Measurements from ENCODE around the gene TNFAIP2.

The TNFAIP2 gene

GRCh38 chr14:103099733-103100280, 23.5 kb upstream of the TNFAIP2 start:
- TF ChIP-seq GATA1 (IDR thresholded peaks at IDR 0.05; ENCODE audit: low read depth, low read length) (no peak), POLR2A (IDR thresholded peaks at IDR 0.05; ENCODE audit: low read length) (no peak)
- DNase-seq, result no peak

DNA sequence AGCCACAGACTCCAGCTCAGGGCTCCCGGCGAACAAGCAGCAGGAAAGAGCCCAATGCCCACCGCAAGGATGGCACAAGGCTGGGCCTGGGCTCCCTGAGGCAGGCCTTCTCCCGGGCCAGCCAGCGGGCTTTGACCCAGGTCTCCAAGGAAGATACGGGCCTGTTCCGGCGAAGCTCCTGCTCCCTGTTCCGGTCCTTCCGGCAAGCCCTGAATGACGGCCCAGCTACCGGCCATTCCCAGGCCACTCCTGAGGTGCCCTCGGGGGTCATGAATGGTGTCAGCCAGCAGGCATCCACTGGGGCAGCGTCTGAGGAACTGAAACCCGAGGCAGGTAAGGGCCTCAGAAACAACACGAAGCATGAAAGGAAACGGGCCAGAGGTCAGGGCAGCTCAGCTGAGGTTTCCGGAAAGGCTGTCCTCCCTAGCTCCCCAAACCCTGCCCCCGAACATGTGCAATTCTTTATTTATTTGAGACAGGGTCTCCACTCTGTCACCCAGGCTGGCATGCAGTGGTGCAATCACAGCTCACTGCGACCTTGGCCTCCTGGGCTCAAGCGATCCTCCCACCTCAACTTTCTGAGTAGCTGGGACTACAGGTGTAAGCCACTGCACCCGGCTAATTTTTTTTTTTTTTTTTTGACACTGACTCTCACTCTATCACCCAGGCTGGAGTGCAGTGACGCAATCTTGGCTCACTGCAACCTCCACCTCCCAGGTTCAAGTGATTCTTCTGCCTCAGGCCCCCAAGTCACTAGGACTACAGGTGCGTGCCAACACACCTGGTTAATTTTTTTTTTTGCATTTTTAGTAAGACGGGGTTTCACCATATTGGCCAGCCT, 22.8 kb upstream of the TNFAIP2 start:
- TF ChIP-seq POLR2A (IDR thresholded peaks at IDR 0.05; ENCODE audit: low read length) (no peak), GATA1 (IDR thresholded peaks at IDR 0.05; ENCODE audit: low read depth, low read length) (no peak)

DNA sequence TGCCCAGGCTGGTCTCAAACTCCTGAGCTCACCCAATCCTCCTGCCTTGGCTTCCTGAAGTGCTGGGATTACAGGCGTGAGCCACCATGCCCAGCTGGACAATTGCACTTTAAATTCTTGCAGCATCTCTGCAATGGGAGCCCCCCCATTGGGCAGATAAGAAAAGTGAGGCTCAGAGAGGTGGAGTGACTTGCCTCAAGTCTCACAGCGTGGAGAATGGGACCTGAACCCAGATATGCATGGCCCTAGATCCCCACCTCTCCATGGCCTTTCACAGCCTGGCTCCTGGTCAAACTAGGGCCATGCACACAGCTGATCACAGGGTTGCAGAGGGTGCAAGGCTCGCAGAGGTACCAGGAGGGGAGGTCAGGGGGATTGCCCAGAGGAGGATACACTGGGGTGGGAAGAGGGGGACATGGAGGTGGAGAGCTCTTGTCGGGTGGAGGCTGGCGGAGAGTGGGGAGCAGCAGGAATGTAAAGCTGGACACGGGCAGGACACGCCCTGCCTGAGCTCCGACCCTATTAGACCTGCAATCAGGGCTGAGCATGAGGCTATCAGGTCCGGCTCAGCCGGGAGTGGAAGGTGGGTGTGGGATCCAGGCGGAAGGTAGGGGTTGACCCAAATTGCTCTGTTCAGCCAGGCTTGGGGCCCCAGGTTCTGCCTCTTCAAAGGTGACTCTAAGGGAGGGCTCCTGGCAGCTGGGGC, 21.9 kb upstream of the TNFAIP2 start:
- no peak for TF ChIP-seq POLR2A (IDR thresholded peaks at IDR 0.05; ENCODE audit: low read length)
- no peak for TF ChIP-seq GATA1 (IDR thresholded peaks at IDR 0.05; ENCODE audit: low read depth, low read length)
- DNase-seq, result no peak

More for the DNA sequence above, 22.8 kb upstream of the TNFAIP2 start:
- no peak for DNase-seq

DNA sequence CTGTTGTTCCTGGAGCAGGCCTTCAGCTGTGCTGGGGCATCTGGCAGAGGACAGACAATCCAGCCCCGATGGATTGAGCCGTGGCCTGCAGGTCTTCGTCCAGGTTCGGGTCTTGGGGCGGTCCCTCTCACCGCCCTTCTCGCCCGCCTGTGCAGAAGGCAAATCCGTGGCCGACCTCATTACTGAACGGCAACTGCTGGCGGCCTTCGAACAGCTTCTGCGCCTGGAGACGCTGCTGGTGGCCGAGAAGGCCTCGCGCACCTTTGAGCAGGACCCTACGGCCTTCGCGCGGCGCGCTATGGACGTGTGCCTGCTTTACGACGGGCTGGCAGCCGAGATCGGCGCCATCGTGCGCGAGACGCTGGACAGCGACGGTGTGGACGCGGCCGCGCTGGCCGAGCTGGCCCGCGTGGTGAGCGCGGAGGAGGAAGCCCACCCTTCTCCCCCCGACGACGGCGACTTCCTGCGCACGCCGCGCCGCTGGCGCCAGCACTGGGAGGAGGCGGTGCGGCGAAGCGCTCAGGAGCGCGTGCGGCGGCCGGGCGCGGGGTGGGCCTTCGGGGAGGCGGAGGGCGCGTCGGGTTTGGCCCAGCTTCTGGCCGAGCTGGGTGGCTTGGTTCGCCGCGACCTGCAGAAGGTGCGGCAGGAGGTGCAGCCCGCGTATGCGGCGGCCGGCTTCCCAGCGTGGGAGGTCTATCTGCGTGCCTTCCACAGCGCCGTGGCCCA, 21.1 kb upstream of the TNFAIP2 start:
- no peak for TF ChIP-seq GATA1 (IDR thresholded peaks at IDR 0.05; ENCODE audit: low read depth, low read length)
- no peak for TF ChIP-seq POLR2A (IDR thresholded peaks at IDR 0.05; ENCODE audit: low read length)
- peak in 1 of 2 experiments; percentile 22 for DNase-seq

GRCh38 chr14:103102689-103103260, 20.5 kb upstream of the TNFAIP2 start:
- TF ChIP-seq GATA1 (IDR thresholded peaks at IDR 0.05; ENCODE audit: low read depth, low read length), result no peak
- TF ChIP-seq POLR2A (IDR thresholded peaks at IDR 0.05; ENCODE audit: low read length), result no peak
- no peak for DNase-seq

DNA sequence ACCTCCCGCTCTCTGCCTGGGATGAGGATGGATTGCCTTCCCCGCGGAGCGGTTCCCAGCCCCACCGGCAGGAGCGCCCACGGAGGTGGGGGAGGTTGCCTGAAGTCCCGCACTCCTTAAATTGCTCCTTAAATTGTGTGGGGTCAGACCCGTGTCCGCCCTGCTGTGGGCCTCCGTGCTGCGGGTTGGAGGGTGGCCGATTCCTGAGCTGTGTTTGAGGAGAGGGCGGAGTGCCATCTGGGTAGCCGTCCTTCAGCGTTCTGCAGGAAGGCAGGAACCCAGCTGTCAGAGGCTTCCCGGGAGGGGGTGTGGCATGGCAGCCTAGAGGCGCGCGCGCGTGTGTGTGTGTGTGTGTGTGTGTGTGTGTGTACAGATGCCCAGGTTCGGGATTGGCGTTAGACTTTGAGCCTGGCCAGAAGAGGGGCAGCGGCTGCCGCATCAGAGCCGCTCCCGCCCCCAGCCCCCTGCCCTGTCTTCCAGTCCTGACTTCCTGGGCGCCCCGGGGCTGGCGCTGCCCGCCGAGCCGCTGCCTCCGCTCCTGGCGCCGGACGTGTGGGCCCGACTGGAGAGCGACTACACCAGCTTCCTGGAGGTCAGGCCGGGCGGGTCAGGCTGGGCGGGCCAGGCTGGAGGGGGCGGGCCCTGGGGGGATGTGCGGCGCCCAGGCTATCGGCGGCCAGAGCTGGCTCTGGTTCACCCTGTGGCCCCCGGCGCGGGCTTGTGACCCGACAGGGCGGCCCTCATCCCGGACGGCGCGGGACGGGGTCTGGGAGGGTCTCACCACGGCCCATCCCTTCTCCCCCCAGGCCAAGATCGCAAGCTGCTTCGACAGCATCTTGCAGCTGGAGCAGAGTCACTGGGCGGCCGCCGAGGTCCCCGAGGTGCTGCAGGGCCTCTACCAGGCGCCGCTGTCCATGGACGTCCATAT, 19.5 kb upstream of the TNFAIP2 start:
- TF ChIP-seq GATA1 (IDR thresholded peaks at IDR 0.05; ENCODE audit: low read depth, low read length) (no peak), POLR2A (IDR thresholded peaks at IDR 0.05; ENCODE audit: low read length) (no peak)
- DNase-seq, result peak; percentile 24 to 25

DNA sequence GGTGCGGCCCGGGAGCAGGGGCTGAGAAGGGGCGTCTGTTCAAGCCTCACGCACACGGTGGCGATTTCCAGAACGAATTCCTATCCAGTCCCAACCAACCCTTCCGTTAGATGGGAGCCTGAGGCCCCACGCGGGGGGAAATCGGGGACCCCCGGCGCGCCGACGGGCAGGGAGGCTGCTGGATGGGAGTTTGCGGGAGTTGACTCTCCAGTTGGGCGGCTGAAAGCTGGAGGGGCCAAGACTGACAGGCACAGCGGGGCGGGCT, 18.9 kb upstream of the TNFAIP2 start:
- TF ChIP-seq GATA1 (IDR thresholded peaks at IDR 0.05; ENCODE audit: low read depth, low read length) (no peak), POLR2A (IDR thresholded peaks at IDR 0.05; ENCODE audit: low read length) (no peak)
- no peak for DNase-seq

DNA sequence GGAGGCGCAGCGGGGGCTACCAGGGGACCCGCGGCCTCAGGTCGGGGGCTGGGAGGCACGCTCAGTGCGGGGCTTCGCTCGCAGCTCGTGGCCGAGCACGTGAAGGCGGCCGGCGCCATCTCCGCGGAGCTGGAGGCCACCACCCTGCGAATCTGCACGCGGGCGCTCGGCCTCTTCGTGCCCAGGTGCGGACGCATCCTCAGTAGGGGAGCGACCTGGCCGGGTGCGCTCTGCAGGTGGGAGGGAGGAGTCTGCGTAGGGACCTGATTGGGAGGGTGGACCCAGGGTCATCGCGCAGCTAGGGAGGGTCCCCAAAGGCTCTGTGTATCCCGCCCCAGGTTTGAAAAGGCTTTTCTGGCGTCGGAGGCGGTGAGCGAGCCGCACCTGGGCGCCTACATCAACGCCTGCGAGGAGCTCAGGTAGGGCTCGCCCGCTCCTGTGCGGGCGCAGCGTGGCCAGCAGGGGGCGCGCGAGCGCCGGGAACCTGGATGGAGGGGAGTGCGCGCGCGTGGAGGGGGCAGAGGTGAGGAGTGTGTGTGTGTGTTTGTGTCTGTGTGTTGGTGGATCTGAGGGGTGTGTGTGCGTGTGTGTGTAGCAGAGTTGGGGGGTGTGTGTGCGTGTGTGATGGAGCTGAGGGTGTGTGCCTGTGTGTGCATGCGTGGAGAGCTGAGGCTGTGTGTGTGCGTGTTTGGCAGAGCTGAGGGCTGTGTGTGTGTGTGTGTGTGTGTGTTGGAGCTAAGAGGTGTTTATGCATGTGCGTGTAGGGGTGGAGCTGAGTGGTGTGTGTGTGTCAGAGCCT, 18.4 kb upstream of the TNFAIP2 start:
- DNase-seq, result peak; percentile 52 to 72
- no peak for TF ChIP-seq GATA1 (IDR thresholded peaks at IDR 0.05; ENCODE audit: low read depth, low read length)
- TF ChIP-seq POLR2A (IDR thresholded peaks at IDR 0.05; ENCODE audit: low read length), result no peak

DNA sequence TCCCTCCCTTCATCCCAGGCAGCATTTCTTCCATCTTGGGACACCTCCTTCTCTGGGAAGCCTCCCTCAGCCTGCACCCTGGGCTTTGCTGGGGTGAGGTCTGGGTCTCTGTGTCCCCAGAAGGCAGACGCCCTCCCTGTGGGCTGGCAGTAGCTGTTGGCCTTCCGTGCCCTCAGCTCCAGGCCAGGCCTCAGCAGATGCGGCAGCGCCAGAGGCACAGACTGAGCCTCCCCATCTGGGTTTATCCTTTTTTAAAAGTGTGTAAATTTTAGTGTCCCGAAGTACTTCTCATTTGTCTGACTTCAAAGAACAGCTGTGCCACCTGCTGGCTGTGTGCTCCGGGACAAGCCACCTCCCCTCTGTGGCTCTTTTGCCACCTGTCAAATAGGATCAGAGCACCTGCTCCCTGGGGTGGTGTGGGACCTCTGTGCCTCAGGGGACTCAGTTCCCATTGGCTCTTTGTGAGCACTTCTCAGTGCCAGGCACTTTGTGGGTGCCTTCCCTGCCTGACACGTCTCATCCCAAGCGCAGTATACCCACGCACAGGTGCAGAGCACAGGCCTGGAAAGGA, 17.6 kb upstream of the TNFAIP2 start:
- peak; percentile 15 to 30 for DNase-seq
- TF ChIP-seq GATA1 (IDR thresholded peaks at IDR 0.05; ENCODE audit: low read depth, low read length) (no peak), POLR2A (IDR thresholded peaks at IDR 0.05; ENCODE audit: low read length) (no peak)

GRCh38 chr14:103107455-103107854, 15.8 kb upstream of the TNFAIP2 start:
- DNase-seq, result no peak
- TF ChIP-seq GATA1 (IDR thresholded peaks at IDR 0.05; ENCODE audit: low read depth, low read length) (no peak), POLR2A (IDR thresholded peaks at IDR 0.05; ENCODE audit: low read length) (no peak)

DNA sequence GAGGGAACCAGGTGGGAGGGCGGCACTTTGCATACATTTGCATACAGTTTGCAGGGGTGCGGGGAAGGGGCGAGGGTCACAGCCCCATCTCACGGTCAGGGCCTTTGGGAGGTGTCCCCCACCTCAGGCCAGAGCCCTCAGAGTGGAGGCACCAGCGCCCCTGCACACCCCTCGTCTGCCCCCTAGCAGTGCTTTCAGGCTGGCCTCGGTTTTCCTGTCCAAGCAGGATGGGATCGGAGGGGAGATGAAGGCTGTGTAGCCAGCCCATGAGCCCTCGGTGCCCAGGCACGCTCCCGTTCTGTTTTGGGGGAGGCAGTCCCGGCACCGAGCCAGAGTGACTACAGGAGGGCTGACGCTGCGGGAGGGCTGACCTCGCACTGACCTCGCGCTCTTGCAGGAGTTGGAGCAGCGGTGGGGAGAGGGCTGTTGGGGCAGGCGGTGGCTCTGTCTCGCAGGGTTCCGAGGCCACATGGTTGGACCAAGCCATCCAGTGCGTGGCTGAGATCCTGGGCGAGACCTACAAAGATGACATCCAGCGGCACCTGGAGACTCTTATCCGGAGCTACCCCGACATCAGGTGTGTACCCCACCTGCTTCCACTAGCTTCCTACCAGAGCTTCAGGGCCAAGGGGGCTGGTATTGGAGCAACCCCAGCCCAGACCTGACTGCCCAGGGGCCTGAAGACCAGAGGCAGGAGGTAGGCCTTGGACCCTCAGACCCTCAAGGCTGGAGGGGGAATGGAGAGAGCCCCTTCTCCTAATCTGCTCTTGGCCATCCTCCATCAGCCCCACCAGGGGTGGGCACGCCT, 15.1 kb upstream of the TNFAIP2 start:
- TF ChIP-seq POLR2A (IDR thresholded peaks at IDR 0.05; ENCODE audit: low read length), result no peak
- TF ChIP-seq GATA1 (IDR thresholded peaks at IDR 0.05; ENCODE audit: low read depth, low read length), result no peak
- DNase-seq, result no peak
